HUES6 (cell line): ENCODE data around the gene SEC23A.
"Not testable (repeated sequence)": the region's sequence is repeated elsewhere in the genome, so short reads cannot be mapped to it uniquely, and the experiment has no call there.

ENCODE experiments used
- H3K27ac ChIP-seq: 2 replicates; pipeline ENCODE4 v1.7.0; 2013; ENCODE audit warnings: low read depth, mild to moderate bottlenecking, low read length, inconsistent platforms
- H3K27me3 ChIP-seq: 2 replicates; pipeline ENCODE4 v1.6.1; 2013; ENCODE audit warnings: low read length; ENCODE audit not compliant: control insufficient read depth, insufficient read depth
- H3K36me3 ChIP-seq: 2 replicates; pipeline ENCODE4 v1.6.1; 2013; ENCODE audit warnings: low read length; ENCODE audit not compliant: control insufficient read depth, insufficient read depth
- H3K4me1 ChIP-seq: 2 replicates; pipeline ENCODE4 v1.6.1; 2013; ENCODE audit warnings: low read length; ENCODE audit not compliant: control insufficient read depth, insufficient read depth
- H3K4me3 ChIP-seq: 2 replicates; pipeline ENCODE4 v1.5.1; 2013; ENCODE audit warnings: low read depth, low read length
- H3K9ac ChIP-seq: one replicate; pipeline ENCODE4 v1.6.1; 2013; ENCODE audit warnings: mild to moderate bottlenecking, low read length
- H3K9me3 ChIP-seq: 2 replicates; pipeline ENCODE4 v1.6.1; 2013; ENCODE audit warnings: low read depth, low read length; ENCODE audit not compliant: control insufficient read depth, insufficient read depth

The SEC23A gene

GRCh38 chr14:39090548-39091111, 12.4 kb downstream of the SEC23A start:
- no peak overlapping the region for H3K9ac ChIP-seq
- H3K36me3 ChIP-seq, result peaks cover 91% of the 10 kb centered on the region
- H3K9me3 ChIP-seq, result no peaks in the 10 kb centered on the region
- H3K27me3 ChIP-seq, result no peaks in the 10 kb centered on the region
- no peaks in the 10 kb centered on the region for H3K4me1 ChIP-seq
- no peak overlapping the region for H3K27ac ChIP-seq
- H3K4me3 ChIP-seq, result no peak overlapping the region

- Histone ChIP-seq H3K27ac (no peak overlapping the region), H3K36me3 (peaks cover 87% of the 10 kb centered on the region), H3K4me3 (no peak overlapping the region), H3K9me3 (no peaks in the 10 kb centered on the region), H3K9ac (no peak overlapping the region), H3K4me1 (no peaks in the 10 kb centered on the region), H3K27me3 (no peaks in the 10 kb centered on the region)
Observed at GRCh38 chr14:39087493-39087892, 15.5 kb downstream of the SEC23A start.

- Histone ChIP-seq H3K36me3 (peaks cover 82% of the 10 kb centered on the region), H3K27ac (no peak overlapping the region), H3K4me3 (no peak overlapping the region)
Observed at GRCh38 chr14:39085933-39086332, 17.1 kb downstream of the SEC23A start.

GRCh38 chr14:39083127-39083526, 19.9 kb downstream of the SEC23A start:
- Histone ChIP-seq H3K27me3 (no peaks in the 10 kb centered on the region), H3K4me1 (no peaks in the 10 kb centered on the region), H3K36me3 (peaks cover 76% of the 10 kb centered on the region), H3K4me3 (no peak overlapping the region), H3K27ac (no peak overlapping the region), H3K9ac (no peak overlapping the region), H3K9me3 (no peaks in the 10 kb centered on the region)

More at GRCh38 chr14:39085933-39086332, 17.1 kb downstream of the SEC23A start:
- Histone ChIP-seq H3K27me3 (no peaks in the 10 kb centered on the region), H3K9ac (no peak overlapping the region), H3K4me1 (no peaks in the 10 kb centered on the region), H3K9me3 (no peaks in the 10 kb centered on the region)

- H3K9me3 ChIP-seq, result no peaks in the 10 kb centered on the region
- H3K9ac ChIP-seq, result no peak overlapping the region
- no peak overlapping the region for H3K4me3 ChIP-seq
- no peaks in the 10 kb centered on the region for H3K4me1 ChIP-seq
- no peaks in the 10 kb centered on the region for H3K27me3 ChIP-seq
- no peak overlapping the region for H3K27ac ChIP-seq
- H3K36me3 ChIP-seq, result peaks cover 68% of the 10 kb centered on the region
Observed at GRCh38 chr14:39080886-39081285, 22.1 kb downstream of the SEC23A start.

- Histone ChIP-seq H3K27ac (no peak overlapping the region), H3K27me3 (no peaks in the 10 kb centered on the region), H3K9ac (no peak overlapping the region), H3K36me3 (peaks cover 77% of the 10 kb centered on the region), H3K9me3 (no peaks in the 10 kb centered on the region), H3K4me3 (no peak overlapping the region), H3K4me1 (no peaks in the 10 kb centered on the region)
Observed at GRCh38 chr14:39071096-39071495, 31.9 kb downstream of the SEC23A start.

GRCh38 chr14:39069923-39070322, 33.1 kb downstream of the SEC23A start:
- Histone ChIP-seq H3K9ac (no peak overlapping the region), H3K36me3 (peaks cover 75% of the 10 kb centered on the region), H3K27me3 (no peaks in the 10 kb centered on the region), H3K4me1 (no peaks in the 10 kb centered on the region), H3K27ac (no peak overlapping the region), H3K9me3 (no peaks in the 10 kb centered on the region), H3K4me3 (no peak overlapping the region)

- not testable (repeated sequence) for H3K4me3 ChIP-seq, H3K27me3 ChIP-seq
Observed at GRCh38 chr14:39069169-39069805, 33.7 kb downstream of the SEC23A start.

GRCh38 chr14:39060818-39061437, 42.1 kb downstream of the SEC23A start:
- H3K9me3 ChIP-seq, result peaks cover 20% of the 10 kb centered on the region
- H3K9ac ChIP-seq, result no peak overlapping the region
- H3K27ac ChIP-seq, result no peak overlapping the region
- H3K4me1 ChIP-seq, result no peaks in the 10 kb centered on the region
- H3K4me3 ChIP-seq, result no peak overlapping the region
- H3K27me3 ChIP-seq, result no peaks in the 10 kb centered on the region
- peaks cover 90% of the 10 kb centered on the region for H3K36me3 ChIP-seq

More at GRCh38 chr14:39069169-39069805, 33.7 kb downstream of the SEC23A start:
- not testable (repeated sequence) for H3K9me3 ChIP-seq, H3K4me1 ChIP-seq, H3K9ac ChIP-seq, H3K27ac ChIP-seq
- peaks cover 75% of the 10 kb centered on the region for H3K36me3 ChIP-seq

- no peaks in the 10 kb centered on the region for H3K27me3 ChIP-seq
- no peaks in the 10 kb centered on the region for H3K4me1 ChIP-seq
- peaks cover 27% of the 10 kb centered on the region for H3K9me3 ChIP-seq
- H3K27ac ChIP-seq, result no peak overlapping the region
- no peak overlapping the region for H3K4me3 ChIP-seq
- H3K9ac ChIP-seq, result no peak overlapping the region
- peaks cover 93% of the 10 kb centered on the region for H3K36me3 ChIP-seq
Observed at GRCh38 chr14:39055786-39056474, 47.1 kb downstream of the SEC23A start.

GRCh38 chr14:39052869-39053454, 50.1 kb downstream of the SEC23A start:
- not testable (repeated sequence) for H3K9ac ChIP-seq, H3K4me1 ChIP-seq, H3K4me3 ChIP-seq, H3K27me3 ChIP-seq, H3K27ac ChIP-seq
- Histone ChIP-seq H3K36me3 (peaks cover 92% of the 10 kb centered on the region), H3K9me3 (peaks cover 23% of the 10 kb centered on the region)
